Fibroblast of skin of left biceps (primary cell): ENCODE results near the gene RNGTT.
"Not testable (repeated sequence)": the region's sequence is repeated elsewhere in the genome, so short reads cannot be mapped to it uniquely, and the experiment has no call there.

ENCODE experiments used
- DNase-seq, 2 experiments: peaks; one replicate each; pipeline ENCODE4 v3.0.0-alpha.2; 2013; ENCODE audit warnings: low read depth in 2 of 2

Gene RNGTT

GRCh38 chr6:88910922-88911778 is 52.3 kb downstream of the RNGTT start:
- no peak for DNase-seq

GRCh38 chr6:88908598-88909548 is 54.5 kb downstream of the RNGTT start:
- no peak for DNase-seq

- not testable (repeated sequence) for DNase-seq
Measured at GRCh38 chr6:88907148-88907547, 56.3 kb downstream of the RNGTT start.

GRCh38 chr6:88899569-88900316 is 63.7 kb downstream of the RNGTT start:
- DNase-seq = no peak

GRCh38 chr6:88895911-88896310 is 67.5 kb downstream of the RNGTT start:
- DNase-seq = no peak

- no peak for DNase-seq
Measured at GRCh38 chr6:88890860-88891845, 72.3 kb downstream of the RNGTT start.

GRCh38 chr6:88890394-88890793 is 73.0 kb downstream of the RNGTT start:
- no peak for DNase-seq

- DNase-seq = no peak
Measured at GRCh38 chr6:88884361-88884760, 79.1 kb downstream of the RNGTT start.

- no peak for DNase-seq
Measured at GRCh38 chr6:88882536-88882935, 80.9 kb downstream of the RNGTT start.

GRCh38 chr6:88881451-88881850 is 82.0 kb downstream of the RNGTT start:
- DNase-seq = no peak

- no peak for DNase-seq
Measured at GRCh38 chr6:88880021-88880420, 83.4 kb downstream of the RNGTT start.

GRCh38 chr6:88877893-88878292 is 85.5 kb downstream of the RNGTT start:
- DNase-seq = no peak

- no peak for DNase-seq
Measured at GRCh38 chr6:88872962-88873361, 90.5 kb downstream of the RNGTT start.

GRCh38 chr6:88871498-88871897 is 91.9 kb downstream of the RNGTT start:
- DNase-seq = no peak

- peak; percentile 23 to 25 for DNase-seq
Measured at GRCh38 chr6:88870717-88871330, 92.6 kb downstream of the RNGTT start.

GRCh38 chr6:88869263-88870020 is 94.0 kb downstream of the RNGTT start:
- no peak for DNase-seq

- no peak for DNase-seq
Measured at GRCh38 chr6:88867841-88868731, 95.3 kb downstream of the RNGTT start.

- DNase-seq = no peak
Measured at GRCh38 chr6:88866856-88867255, 96.6 kb downstream of the RNGTT start.
